HepG2 (cell line): Measurements from ENCODE around the gene ANO6. TPM values are rescaled to one million over a fixed set of nuclear protein-coding genes. Genes with fewer than 3 reads are reported as not detected.

Experiments
- ATF2 ChIP-seq: sonication (generic); formaldehyde crosslinking; IDR thresholded peaks from 2 replicates; pipeline ENCODE4 v1.4.0; 2020; ENCODE audit warnings: missing genetic modification reagents
- CENPX ChIP-seq: sonication (generic); formaldehyde crosslinking; IDR thresholded peaks from 2 replicates; pipeline ENCODE4 v1.9.0; 2021; ENCODE audit warnings: mild to moderate bottlenecking, missing genetic modification reagents, moderate library complexity
- CTCF ChIP-seq: sonication (generic); formaldehyde crosslinking; IDR thresholded peaks from 2 replicates; pipeline ENCODE4 v1.5.0; 2020; ENCODE audit warnings: mild to moderate bottlenecking, missing genetic modification reagents, moderate library complexity
- FOXC1 ChIP-seq: sonication (generic); formaldehyde crosslinking; IDR thresholded peaks from 2 replicates; pipeline ENCODE4 v1.8.0; 2022; ENCODE audit warnings: mild to moderate bottlenecking, missing genetic modification reagents, borderline replicate concordance
- HNF4G ChIP-seq, 2 experiments: sonication (generic) in 1 of 2; formaldehyde crosslinking in 1 of 2; IDR thresholded peaks; 2 replicates each; pipeline versions ENCODE4 v1.4.0 to v1.6.1; 2011 to 2020; ENCODE audit warnings: borderline replicate concordance in 2 of 2, low read depth in 2 of 2, mild to moderate bottlenecking in 2 of 2, low read length in 1 of 2, missing genetic modification reagents in 1 of 2, moderate library complexity in 1 of 2
- KDM6A ChIP-seq: IDR thresholded peaks from 2 replicates; pipeline ENCODE4 v1.6.1; 2016; ENCODE audit warnings: low read depth
- MYPOP ChIP-seq: sonication (generic); formaldehyde crosslinking; IDR thresholded peaks from 2 replicates; pipeline ENCODE4 v1.8.1; 2023; ENCODE audit warnings: mild to moderate bottlenecking, moderate library complexity, missing genetic modification reagents
- NFIC ChIP-seq: IDR thresholded peaks from 2 replicates; pipeline ENCODE4 v1.6.1; 2012; ENCODE audit warnings: mild to moderate bottlenecking, low read length, inconsistent platforms
- REPIN1 ChIP-seq: sonication (generic); formaldehyde crosslinking; IDR thresholded peaks from 2 replicates; pipeline ENCODE4 v1.8.0; 2022; ENCODE audit warnings: missing genetic modification reagents, low read depth, mild to moderate bottlenecking, borderline replicate concordance
- RFXANK ChIP-seq: IDR thresholded peaks from 2 replicates; pipeline ENCODE4 v1.6.1; 2016
- RXRB ChIP-seq: IDR thresholded peaks from 2 replicates; pipeline ENCODE4 v1.6.1; 2016; ENCODE audit warnings: borderline replicate concordance, missing genetic modification reagents, missing compliant biosample characterization
- TFDP1 ChIP-seq: IDR thresholded peaks from 2 replicates; pipeline ENCODE4 v1.6.1; 2016; ENCODE audit warnings: missing compliant biosample characterization, missing genetic modification reagents, borderline replicate concordance
- ZBTB34 ChIP-seq: sonication (generic); formaldehyde crosslinking; IDR thresholded peaks from 2 replicates; pipeline ENCODE4 v1.8.0; 2022; ENCODE audit warnings: mild to moderate bottlenecking, missing genetic modification reagents
- ZNF414 ChIP-seq: sonication (generic); formaldehyde crosslinking; IDR thresholded peaks from 2 replicates; pipeline ENCODE4 v1.5.0; 2020; ENCODE audit warnings: missing genetic modification reagents
- ZNF687 ChIP-seq: sonication (generic); formaldehyde crosslinking; IDR thresholded peaks from 2 replicates; pipeline ENCODE4 v1.5.1; 2020; ENCODE audit warnings: mild to moderate bottlenecking, missing genetic modification reagents, moderate library complexity
- polyA plus RNA-seq, 8 experiments: library from polyadenylated mRNA; depleted of rRNA in 3 of 8; stranded (reverse) in 7 of 8; unstranded in 1 of 8; fragments of >200 nt; fragmentation: Illumina TruSeq in 4 of 8; extraction: Trizol in 4 of 8; gene quantifications; 2 replicates each; pipeline versions ENCODE4 v1.2.1 to v1.2.3, GENCODE V29; 2011 to 2016; ENCODE audit warnings: low read depth in 4 of 8, missing spikeins in 1 of 8, mixed read lengths in 1 of 8; ENCODE audit not compliant: insufficient read depth in 1 of 8
- total RNA-seq, 5 experiments: library from RNA; depleted of rRNA; stranded (reverse); fragments of >200 nt; fragmentation: Illumina TruSeq; extraction: Trizol; gene quantifications; 2 replicates each; pipeline ENCODE4 v1.2.3, GENCODE V29; 2016; ENCODE audit warnings: low read depth in 1 of 5

ANO6 gene
- total and polyA plus RNA-seq, 2 of the 13 experiments (the other 11 are each of a cell fraction or from before 2014, with no cell fraction given), result 37.8 to 57.1 TPM

GRCh38 chr12:45260104-45260815, 44.4 kb downstream of the ANO6 start (continued):
- TF ChIP-seq CTCF (CRISPR knock-in tag) (peak; percentile 26; the same call in 1 of the 2 replicates), CENPX (CRISPR knock-in tag) (no peak), HNF4G (IDR thresholded peaks at IDR 0.05; ENCODE audit: borderline replicate concordance, low read depth, low read length) (peak; percentile 96), HNF4G (CRISPR knock-in tag; IDR thresholded peaks at IDR 0.05; ENCODE audit: borderline replicate concordance, low read depth) (peak; percentile 80), TFDP1 (CRISPR knock-in tag) (0 out of 2 replicates have a peak, but pooled peaks have one; percentile 15), REPIN1 (CRISPR knock-in tag) (peak; percentile 87; the same call in 1 of the 2 replicates), KDM6A (peak; percentile 75), RXRB (peak; percentile 97), NFIC (peak; percentile 73; the same call in 1 of the 2 replicates), FOXC1 (CRISPR knock-in tag) (0 out of 2 replicates have a peak, but pooled peaks have one; percentile 27), ZNF414 (CRISPR knock-in tag) (no peak), ZBTB34 (CRISPR knock-in tag) (peak; percentile 86), ATF2 (CRISPR knock-in tag) (peak; percentile 84; the same call in 1 of the 2 replicates), RFXANK (CRISPR knock-in tag) (peak; percentile 57; the same call in 1 of the 2 replicates), ZNF687 (CRISPR knock-in tag) (no peak), MYPOP (CRISPR knock-in tag) (peak; percentile 87)
